ENCODE measurements around the gene PCNX1.

Gene PCNX1

DNA sequence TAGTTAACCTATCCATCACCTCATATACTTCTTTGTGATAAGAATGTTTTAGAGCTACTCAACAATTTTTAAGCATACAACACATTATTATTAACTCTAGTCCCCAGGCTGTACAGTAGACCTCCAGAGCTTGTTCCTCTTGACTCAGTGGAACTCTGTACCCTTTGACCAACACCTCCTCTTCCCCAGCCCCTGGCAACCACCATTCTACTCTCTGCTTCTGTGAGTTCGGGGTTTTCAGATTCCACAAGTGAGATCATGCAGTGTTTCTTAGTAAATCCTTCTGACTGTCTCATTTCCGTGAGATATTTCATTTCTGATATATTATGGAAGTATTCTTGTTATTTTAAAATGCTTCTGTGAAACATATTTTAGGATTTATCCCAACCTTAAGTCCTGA is 200.7 kb downstream of the PCNX1 start:
- no peak for DNase-seq (ENCODE audit: extremely low read depth, low read depth)
- no peak for TF ChIP-seq CTCF (IDR thresholded peaks at IDR 0.05; ENCODE audit: low read depth, low read length, missing control alignments)
- H3K4me3 ChIP-seq (replicated peaks; ENCODE audit: low read depth, low read length): no peak overlapping the region

DNA sequence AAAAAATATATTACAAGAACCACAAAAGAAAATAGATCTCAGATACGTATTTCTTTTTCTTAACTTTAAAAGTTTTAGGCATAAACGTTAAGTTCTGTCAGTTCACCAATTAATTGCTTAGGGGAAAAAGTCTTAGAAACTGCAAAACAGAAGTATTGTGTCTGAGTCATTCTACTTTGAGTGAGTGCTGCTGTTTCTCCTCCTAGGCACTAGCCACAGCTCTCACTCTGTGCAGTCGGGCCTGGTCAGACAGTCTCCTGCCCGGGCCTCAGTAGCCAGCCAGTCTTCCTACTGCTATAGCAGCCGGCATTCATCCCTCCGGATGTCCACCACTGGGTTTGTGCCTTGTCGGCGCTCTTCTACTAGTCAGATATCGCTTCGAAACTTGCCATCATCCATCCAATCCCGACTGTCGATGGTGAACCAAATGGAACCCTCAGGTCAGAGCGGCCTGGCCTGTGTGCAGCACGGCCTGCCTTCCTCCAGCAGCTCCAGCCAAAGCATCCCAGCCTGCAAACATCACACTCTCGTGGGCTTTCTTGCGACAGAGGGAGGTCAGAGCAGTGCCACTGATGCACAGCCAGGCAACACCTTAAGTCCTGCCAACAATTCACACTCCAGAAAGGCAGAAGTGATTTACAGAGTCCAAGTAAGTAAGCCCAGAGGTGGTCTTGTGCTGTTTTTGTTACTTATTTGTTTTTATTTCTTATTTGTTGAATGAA is 201.3 kb downstream of the PCNX1 start:
- no peak for TF ChIP-seq CTCF (IDR thresholded peaks at IDR 0.05; ENCODE audit: low read depth, low read length, missing control alignments)
- DNase-seq (ENCODE audit: extremely low read depth, low read depth): no peak
- no peak overlapping the region for H3K4me3 ChIP-seq (replicated peaks; ENCODE audit: low read depth, low read length)

DNA sequence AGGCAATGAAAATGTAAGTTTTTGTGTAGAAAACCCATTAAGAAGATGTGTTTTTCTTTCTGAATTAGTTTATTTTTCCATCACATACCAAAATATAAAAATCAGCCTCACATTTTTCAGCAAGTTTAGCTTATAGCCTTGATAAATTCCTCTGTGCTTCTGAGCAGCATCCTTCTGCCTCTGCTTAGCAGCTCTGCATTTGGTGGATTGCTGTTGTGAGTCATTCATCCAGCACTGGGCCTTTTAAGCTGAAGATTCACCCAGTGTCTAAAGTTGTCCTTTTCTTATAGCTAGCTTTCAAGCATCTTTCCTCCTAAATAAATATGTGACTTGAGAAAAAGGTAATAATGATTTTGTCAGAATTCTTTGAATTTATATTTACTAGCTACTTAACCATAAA is 206.1 kb downstream of the PCNX1 start:
- no peak overlapping the region for H3K4me3 ChIP-seq (replicated peaks; ENCODE audit: low read depth, low read length)
- TF ChIP-seq CTCF (IDR thresholded peaks at IDR 0.05; ENCODE audit: low read depth, low read length, missing control alignments): no peak

DNA sequence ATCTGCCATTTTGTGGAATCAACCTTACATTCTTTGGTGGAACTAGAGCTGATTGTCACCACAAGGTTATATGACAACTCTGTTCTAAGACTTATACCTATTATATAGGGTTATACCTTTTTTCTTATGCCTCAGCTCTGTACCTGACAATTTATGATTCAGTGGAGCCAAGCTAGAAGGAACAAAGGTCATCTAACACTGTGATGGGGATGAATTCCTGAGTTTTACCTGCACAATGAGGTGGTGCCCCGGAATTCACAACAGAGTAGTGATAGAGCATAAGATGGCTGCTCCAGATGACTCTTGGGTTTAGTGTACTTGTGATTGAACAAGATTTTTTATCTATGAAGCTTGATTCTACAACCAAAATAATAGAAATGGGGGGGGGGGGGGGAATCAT is 207.3 kb downstream of the PCNX1 start:
- no peak for DNase-seq (ENCODE audit: extremely low read depth, low read depth)
- no peak for TF ChIP-seq CTCF (IDR thresholded peaks at IDR 0.05; ENCODE audit: low read depth, low read length, missing control alignments)
- no peak overlapping the region for H3K4me3 ChIP-seq (replicated peaks; ENCODE audit: low read depth, low read length)

More for the DNA sequence above, 206.1 kb downstream of the PCNX1 start:
- DNase-seq (ENCODE audit: extremely low read depth, low read depth): no peak

DNA sequence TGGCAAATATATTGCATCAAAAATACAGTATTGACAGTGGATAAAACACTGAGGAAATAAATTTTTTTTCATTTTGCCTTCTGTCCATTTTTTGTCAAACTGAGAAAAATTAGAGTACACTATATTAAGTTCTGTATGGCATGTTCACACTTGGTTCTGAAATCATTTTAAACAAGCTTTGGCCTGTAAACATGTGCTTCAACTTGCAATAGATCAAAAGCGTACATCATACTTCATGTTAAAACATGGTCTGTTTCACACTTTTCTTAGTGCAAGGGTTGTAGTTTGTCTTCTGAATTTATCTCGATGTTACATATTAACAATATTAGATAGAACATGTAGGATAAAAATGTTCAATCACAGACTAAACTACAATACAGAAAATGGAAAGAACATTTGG is 208.0 kb downstream of the PCNX1 start:
- no peak overlapping the region for H3K4me3 ChIP-seq (replicated peaks; ENCODE audit: low read depth, low read length)
- DNase-seq (ENCODE audit: extremely low read depth, low read depth): no peak
- TF ChIP-seq CTCF (IDR thresholded peaks at IDR 0.05; ENCODE audit: low read depth, low read length, missing control alignments): no peak

- H3K4me3 ChIP-seq (replicated peaks; ENCODE audit: low read depth, low read length): no peak overlapping the region
Measured at GRCh38 chr14:71115821-71116567, 208.7 kb downstream of the PCNX1 start.

More at GRCh38 chr14:71115821-71116567, 208.7 kb downstream of the PCNX1 start:
- no peak for DNase-seq (ENCODE audit: extremely low read depth, low read depth)
- no peak for TF ChIP-seq CTCF (IDR thresholded peaks at IDR 0.05; ENCODE audit: low read depth, low read length, missing control alignments)

Measured in HFF-Myc (cell line).